HG03135 (cell line): Measurements from ENCODE around the gene CUL3.
"Not testable (repeated sequence)": the region's sequence is repeated elsewhere in the genome, so short reads cannot be mapped to it uniquely, and the experiment has no call there.

Source experiments
- ATAC-seq: cut with Tn5 transposase; IDR thresholded peaks from one replicate; pipeline ENCODE4 v1.9.1; 2021; ENCODE audit warnings: mild to moderate bottlenecking, moderate library complexity; ENCODE audit not compliant: unreplicated experiment

CUL3 gene

GRCh38 chr2:224545884-224546644 is 39.1 kb downstream of the CUL3 start:
- ATAC-seq = no peak

- no peak for ATAC-seq
These were observed 41.2 kb downstream of the CUL3 start for GRCh38 chr2:224543939-224544338.

GRCh38 chr2:224538561-224539138 is 46.5 kb downstream of the CUL3 start:
- ATAC-seq = no peak

- ATAC-seq = no peak
These were observed 52.2 kb downstream of the CUL3 start for GRCh38 chr2:224532931-224533330.

- ATAC-seq = no peak
These were observed 52.7 kb downstream of the CUL3 start for GRCh38 chr2:224532441-224532840.

- ATAC-seq = no peak
These were observed 57.0 kb downstream of the CUL3 start for GRCh38 chr2:224528171-224528570.

GRCh38 chr2:224525774-224526173 is 59.4 kb downstream of the CUL3 start:
- ATAC-seq = no peak

- no peak for ATAC-seq
These were observed 60.5 kb downstream of the CUL3 start for GRCh38 chr2:224524657-224525056.

- ATAC-seq = peak; percentile 34
These were observed 61.3 kb downstream of the CUL3 start for GRCh38 chr2:224523626-224524577.

- not testable (repeated sequence) for ATAC-seq
These were observed 62.7 kb downstream of the CUL3 start for GRCh38 chr2:224522483-224522882.

GRCh38 chr2:224520064-224520463 is 65.1 kb downstream of the CUL3 start:
- peak; percentile 69 for ATAC-seq

- ATAC-seq = no peak
These were observed 66.2 kb downstream of the CUL3 start for GRCh38 chr2:224518806-224519580.

- no peak for ATAC-seq
These were observed 67.2 kb downstream of the CUL3 start for GRCh38 chr2:224517963-224518362.

GRCh38 chr2:224516393-224516792 is 68.8 kb downstream of the CUL3 start:
- ATAC-seq = not testable (repeated sequence)

GRCh38 chr2:224513991-224514390 is 71.2 kb downstream of the CUL3 start:
- ATAC-seq = no peak

GRCh38 chr2:224507789-224508188 is 77.4 kb downstream of the CUL3 start:
- no peak for ATAC-seq

- ATAC-seq = no peak
These were observed 78.7 kb downstream of the CUL3 start for GRCh38 chr2:224506494-224506893.

- no peak for ATAC-seq
These were observed 86.2 kb downstream of the CUL3 start for GRCh38 chr2:224498991-224499390.

- no peak for ATAC-seq
These were observed 92.6 kb downstream of the CUL3 start for GRCh38 chr2:224492531-224492930.

GRCh38 chr2:224487940-224488339 is 97.2 kb downstream of the CUL3 start:
- ATAC-seq = not testable (repeated sequence)
